Neural cell (in vitro differentiated cells): Measurements from ENCODE around the gene GOLGA8B. TPM values are rescaled to one million over a fixed set of nuclear protein-coding genes. Genes with fewer than 3 reads are reported as not detected.
"Not testable (repeated sequence)": the region's sequence is repeated elsewhere in the genome, so short reads cannot be mapped to it uniquely, and the experiment has no call there.

ENCODE experiments used
- H2AFZ ChIP-seq: fragments of 200-600, 300-800 bp; sonication (generic), shearing (Covaris generic); 2 replicates; pipeline ENCODE4 v1.6.0; 2014; ENCODE audit warnings: low read depth, mild to moderate bottlenecking, antibody characterized with exemption, low read length, moderate library complexity
- H3F3A ChIP-seq: fragments of 200-600 bp; shearing (Covaris generic); 2 replicates; pipeline ENCODE4 v1.6.1; 2016; ENCODE audit warnings: mild to moderate bottlenecking, moderate library complexity, mixed read lengths, antibody characterized with exemption, low read length; ENCODE audit not compliant: insufficient read depth, poor library complexity, severe bottlenecking
- H3K27ac ChIP-seq: fragments of 200-600, 300-800 bp; sonication (generic), shearing (Covaris generic); 2 replicates; pipeline ENCODE4 v1.5.1; 2014; ENCODE audit warnings: mild to moderate bottlenecking, low read length, moderate library complexity
- H3K27me3 ChIP-seq: fragments of 300-800, 200-600 bp; sonication (generic), shearing (Covaris generic); 2 replicates; pipeline ENCODE4 v1.6.0; 2014; ENCODE audit warnings: mild to moderate bottlenecking, low read depth, low read length, moderate library complexity; ENCODE audit not compliant: insufficient read depth
- H3K36me3 ChIP-seq: fragments of 300-800, 200-600 bp; sonication (generic), shearing (Covaris generic); 2 replicates; pipeline ENCODE4 v1.5.1; 2014; ENCODE audit warnings: mild to moderate bottlenecking, antibody characterized with exemption, low read length, moderate library complexity; ENCODE audit not compliant: insufficient read depth
- H3K4me2 ChIP-seq: fragments of 300-800, 200-600 bp; sonication (generic), shearing (Covaris generic); 2 replicates; pipeline ENCODE4 v1.6.0; 2014; ENCODE audit warnings: mild to moderate bottlenecking, low read length
- H3K4me3 ChIP-seq: fragments of 300-800, 200-600 bp; sonication (generic), shearing (Covaris generic); 2 replicates; pipeline ENCODE4 v1.5.1; 2014; ENCODE audit warnings: mild to moderate bottlenecking, low read length, moderate library complexity
- H3K79me2 ChIP-seq: fragments of 200-600 bp; shearing (Covaris generic); replicated peaks from 2 replicates; pipeline ENCODE4 v1.6.0; 2014; ENCODE audit warnings: mild to moderate bottlenecking, low read length, moderate library complexity; ENCODE audit not compliant: insufficient read depth
- H3K9ac ChIP-seq: fragments of 300-800, 200-600 bp; sonication (generic), shearing (Covaris generic); 2 replicates; pipeline ENCODE4 v1.6.1; 2016; ENCODE audit warnings: mild to moderate bottlenecking, low read length, mixed read lengths
- H3K9me2 ChIP-seq: fragments of 200-600 bp; shearing (Covaris generic); 2 replicates; pipeline ENCODE4 v1.6.1; 2016; ENCODE audit warnings: mild to moderate bottlenecking, low read length, mixed read lengths; ENCODE audit not compliant: insufficient read depth
- H3K9me3 ChIP-seq: fragments of 200-600, 300-800 bp; sonication (generic), shearing (Covaris generic); 2 replicates; pipeline ENCODE4 v1.6.1; 2016; ENCODE audit warnings: mild to moderate bottlenecking, mixed run types, low read length, moderate library complexity, mixed read lengths
- H4K20me1 ChIP-seq: fragments of 200-600 bp; shearing (Covaris generic); 2 replicates; pipeline ENCODE4 v1.6.1; 2016; ENCODE audit warnings: mild to moderate bottlenecking, mixed run types; ENCODE audit not compliant: insufficient read depth
- EP300 ChIP-seq: fragments of 450-650 bp; conservative IDR thresholded peaks from 2 replicates; pipeline ENCODE4 v1.6.1; 2014; ENCODE audit warnings: antibody characterized with exemption, mild to moderate bottlenecking, moderate library complexity; ENCODE audit not compliant: poor library complexity, severe bottlenecking
- EZH2 ChIP-seq: fragments of 200-600, 300-800 bp; shearing (Covaris generic), sonication (generic); IDR thresholded peaks from 2 replicates; pipeline ENCODE4 v1.6.1; 2014; ENCODE audit warnings: antibody characterized with exemption, low read length, borderline replicate concordance, mild to moderate bottlenecking; ENCODE audit not compliant: insufficient read depth, poor library complexity, severe bottlenecking
- MXI1 ChIP-seq: fragments of 450-650 bp; conservative IDR thresholded peaks from 2 replicates; pipeline ENCODE4 v1.6.1; 2014; ENCODE audit warnings: antibody characterized with exemption, mild to moderate bottlenecking; ENCODE audit not compliant: poor library complexity, severe bottlenecking
- POLR2AphosphoS5 ChIP-seq: IDR thresholded peaks from 2 replicates; pipeline ENCODE4 v1.6.1; 2012
- RAD21 ChIP-seq: fragments of 450-650 bp; conservative IDR thresholded peaks from 2 replicates; pipeline ENCODE4 v1.6.1; 2014; ENCODE audit warnings: antibody characterized with exemption, mild to moderate bottlenecking, moderate library complexity
- REST ChIP-seq: IDR thresholded peaks from 2 replicates; pipeline ENCODE4 v1.6.1; 2012; ENCODE audit warnings: borderline replicate concordance
- SMC3 ChIP-seq: fragments of 450-650 bp; conservative IDR thresholded peaks from 2 replicates; pipeline ENCODE4 v1.6.1; 2014; ENCODE audit warnings: antibody characterized with exemption, mild to moderate bottlenecking, moderate library complexity; ENCODE audit not compliant: poor library complexity
- polyA minus RNA-seq: library from RNA; depleted of rRNA, polyadenylated mRNA; stranded (reverse); fragments of >200 nt; gene quantifications from 2 replicates; pipeline ENCODE4 v1.2.3, GENCODE V29; 2014
- polyA plus RNA-seq: library from polyadenylated mRNA; depleted of rRNA; stranded (reverse); fragments of >200 nt; gene quantifications from 2 replicates; pipeline ENCODE4 v1.2.3, GENCODE V29; 2014
- TF ChIP-seq, protein P1 (sequence below): fragments of 450-650 bp; IDR thresholded peaks from 2 replicates; pipeline ENCODE4 v1.5.1; 2014; ENCODE audit warnings: antibody characterized with exemption, mild to moderate bottlenecking, moderate library complexity; ENCODE audit not compliant: poor library complexity, severe bottlenecking

GOLGA8B gene
- polyA plus RNA-seq (413 and 462 TPM in 2 replicates), polyA minus RNA-seq (131 and 135 TPM in 2 replicates)

GRCh38 chr15:34583399-34584329 is at the start of gene GOLGA8B:
Gene GOLGA8B (minus strand): TSS chr15:34583651. CDS start chr15:34535912, 47,739 bp downstream.
- TF ChIP-seq POLR2AphosphoS5 (peak; percentile 81), REST (peak; percentile 84), RAD21 (peak; percentile 19), EZH2 (no peak), MXI1 (peak; percentile 88), EP300 (no peak), SMC3 (peak; percentile 29)
- TF ChIP-seq, protein P1, sequence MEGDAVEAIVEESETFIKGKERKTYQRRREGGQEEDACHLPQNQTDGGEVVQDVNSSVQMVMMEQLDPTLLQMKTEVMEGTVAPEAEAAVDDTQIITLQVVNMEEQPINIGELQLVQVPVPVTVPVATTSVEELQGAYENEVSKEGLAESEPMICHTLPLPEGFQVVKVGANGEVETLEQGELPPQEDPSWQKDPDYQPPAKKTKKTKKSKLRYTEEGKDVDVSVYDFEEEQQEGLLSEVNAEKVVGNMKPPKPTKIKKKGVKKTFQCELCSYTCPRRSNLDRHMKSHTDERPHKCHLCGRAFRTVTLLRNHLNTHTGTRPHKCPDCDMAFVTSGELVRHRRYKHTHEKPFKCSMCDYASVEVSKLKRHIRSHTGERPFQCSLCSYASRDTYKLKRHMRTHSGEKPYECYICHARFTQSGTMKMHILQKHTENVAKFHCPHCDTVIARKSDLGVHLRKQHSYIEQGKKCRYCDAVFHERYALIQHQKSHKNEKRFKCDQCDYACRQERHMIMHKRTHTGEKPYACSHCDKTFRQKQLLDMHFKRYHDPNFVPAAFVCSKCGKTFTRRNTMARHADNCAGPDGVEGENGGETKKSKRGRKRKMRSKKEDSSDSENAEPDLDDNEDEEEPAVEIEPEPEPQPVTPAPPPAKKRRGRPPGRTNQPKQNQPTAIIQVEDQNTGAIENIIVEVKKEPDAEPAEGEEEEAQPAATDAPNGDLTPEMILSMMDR, result peak; percentile 23
- peak within 1 kb of the TSS; percentile 85 for H3K9ac ChIP-seq
- H3F3A ChIP-seq, result no peaks in the 10 kb centered on the region
- no peaks in the 10 kb centered on the region for H3K9me3 ChIP-seq
- no peaks in the 10 kb centered on the region for H4K20me1 ChIP-seq
- peak within 1 kb of the TSS; percentile 87 for H3K27ac ChIP-seq
- H3K79me2 ChIP-seq, result peaks cover 6% of the 10 kb centered on the region
- peak within 1 kb of the TSS; percentile 73 for H3K4me2 ChIP-seq
- peak within 1 kb of the TSS; percentile 80 for H2AFZ ChIP-seq
- H3K27me3 ChIP-seq, result no peaks in the 10 kb centered on the region
- peak within 1 kb of the TSS; percentile 79 for H3K4me3 ChIP-seq
- H3K9me2 ChIP-seq, result no peaks in the 10 kb centered on the region
- H3K36me3 ChIP-seq, result no peaks in the 10 kb centered on the region

- H3K79me2 ChIP-seq, H3K27ac ChIP-seq, H4K20me1 ChIP-seq, H3F3A ChIP-seq, H2AFZ ChIP-seq, H3K36me3 ChIP-seq, H3K27me3 ChIP-seq, H3K9ac ChIP-seq, H3K9me3 ChIP-seq, H3K4me2 ChIP-seq, H3K4me3 ChIP-seq, H3K9me2 ChIP-seq: not testable (repeated sequence)
Observed at GRCh38 chr15:34633165-34633564, 49.7 kb upstream of the GOLGA8B start.
